T-helper 22 cell (primary cell): Measurements from ENCODE around the gene NDUFB4.

Experiments used
- DNase-seq: peaks from one replicate; pipeline ENCODE4 v3.0.0-alpha.2; 2020; ENCODE audit warnings: low read depth

NDUFB4 gene

DNA sequence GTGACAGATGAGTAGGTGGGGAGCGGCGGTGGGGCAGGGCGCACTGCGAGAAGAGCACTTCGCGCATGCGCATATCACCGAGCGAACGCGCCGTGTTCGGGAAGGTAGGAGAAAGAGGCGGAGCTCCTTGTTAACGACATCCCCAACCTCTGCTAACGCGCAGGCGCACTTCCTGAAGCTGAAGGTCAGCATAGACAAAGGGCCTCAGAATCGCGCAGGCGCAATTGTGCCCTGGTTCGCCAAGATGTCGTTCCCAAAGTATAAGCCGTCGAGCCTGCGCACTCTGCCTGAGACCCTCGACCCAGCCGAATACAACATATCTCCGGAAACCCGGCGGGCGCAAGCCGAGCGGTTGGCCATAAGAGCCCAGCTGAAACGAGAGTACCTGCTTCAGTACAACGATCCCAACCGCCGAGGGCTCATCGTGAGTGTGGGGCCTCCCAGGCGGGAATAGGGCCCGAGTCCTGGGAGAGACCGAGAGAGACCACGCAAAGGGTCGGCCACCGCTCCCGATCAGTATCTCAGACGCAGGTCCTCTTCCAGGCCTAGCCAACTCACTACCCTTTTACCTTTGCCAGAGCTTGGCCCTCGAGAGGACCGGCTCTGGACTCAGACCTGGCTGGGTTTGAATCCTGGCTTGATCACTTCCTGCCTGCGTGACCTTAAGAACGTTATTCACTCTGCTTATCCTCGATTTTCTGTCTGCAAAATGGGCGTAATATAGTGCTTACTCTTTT, at the start of gene NDUFB4:
TSS of gene NDUFB4 (plus strand) at position 221 of the 737 bp plus-strand sequence. CDS start at position 245, 24 bp downstream.
- DNase-seq = peak; percentile 96

DNA sequence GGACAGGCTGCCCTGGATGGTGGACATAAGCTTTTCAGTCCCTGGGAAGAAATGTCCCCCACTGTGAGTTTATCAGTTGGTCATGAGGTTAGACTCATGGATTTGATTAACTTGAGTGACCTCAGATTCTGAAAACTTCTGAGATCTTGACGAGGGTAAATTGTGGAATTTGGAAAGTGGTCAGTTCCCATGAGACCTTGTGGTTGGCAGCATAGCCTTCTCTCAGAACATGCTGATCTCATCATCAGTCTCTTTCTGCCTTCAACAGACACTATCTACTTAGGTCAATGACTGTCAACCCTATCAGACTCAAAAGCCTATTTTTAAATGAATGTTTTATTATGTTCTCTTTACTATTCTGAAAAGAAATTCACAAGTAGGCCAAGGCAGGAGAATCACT, 45.6 kb upstream of the NDUFB4 start:
- DNase-seq = no peak

DNA sequence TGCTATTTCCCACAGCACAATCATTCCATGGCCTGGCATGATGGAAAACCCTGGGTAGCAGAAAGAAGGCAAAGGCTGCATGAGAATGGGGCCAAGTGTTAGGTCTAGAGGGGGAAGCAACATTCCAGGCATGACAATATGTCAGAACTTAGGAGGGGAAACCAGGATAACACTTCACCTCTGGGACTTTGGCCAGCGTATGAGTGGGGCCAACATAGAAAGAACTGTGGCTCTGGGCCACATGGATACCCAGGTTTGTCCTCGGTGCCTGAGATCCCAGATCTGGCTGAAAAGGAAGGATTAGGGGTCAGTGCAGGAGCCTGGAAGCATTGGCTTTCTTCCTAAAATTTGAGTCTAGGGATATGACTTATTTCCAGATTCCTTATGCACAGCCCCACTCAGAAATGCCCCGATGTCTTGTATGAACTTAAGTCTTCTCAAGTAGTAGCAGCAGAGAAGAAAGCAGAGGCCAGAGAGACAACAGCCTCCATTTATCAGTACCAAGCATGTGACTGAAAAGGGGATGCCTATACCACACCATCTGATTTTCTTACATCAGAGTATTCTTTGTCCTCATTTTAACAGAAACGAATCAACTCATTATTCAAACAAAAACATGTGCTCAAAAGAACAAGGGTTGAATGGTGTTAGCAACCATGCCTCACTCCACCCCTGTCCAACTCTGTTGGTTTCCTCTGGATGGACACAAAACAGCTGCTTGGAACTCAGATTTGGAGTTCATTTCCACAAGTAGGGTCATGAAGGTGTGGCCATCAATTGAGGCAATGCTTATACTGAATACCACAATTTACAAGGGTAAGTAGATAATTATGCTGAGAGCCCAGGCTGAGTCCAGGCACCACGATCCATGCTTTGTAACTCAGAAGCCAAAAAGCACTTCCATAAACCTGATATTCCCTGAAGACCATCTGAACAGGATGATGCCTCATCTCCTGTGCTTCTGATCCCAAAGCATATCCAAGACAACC, 43.7 kb upstream of the NDUFB4 start:
- DNase-seq = no peak

DNA sequence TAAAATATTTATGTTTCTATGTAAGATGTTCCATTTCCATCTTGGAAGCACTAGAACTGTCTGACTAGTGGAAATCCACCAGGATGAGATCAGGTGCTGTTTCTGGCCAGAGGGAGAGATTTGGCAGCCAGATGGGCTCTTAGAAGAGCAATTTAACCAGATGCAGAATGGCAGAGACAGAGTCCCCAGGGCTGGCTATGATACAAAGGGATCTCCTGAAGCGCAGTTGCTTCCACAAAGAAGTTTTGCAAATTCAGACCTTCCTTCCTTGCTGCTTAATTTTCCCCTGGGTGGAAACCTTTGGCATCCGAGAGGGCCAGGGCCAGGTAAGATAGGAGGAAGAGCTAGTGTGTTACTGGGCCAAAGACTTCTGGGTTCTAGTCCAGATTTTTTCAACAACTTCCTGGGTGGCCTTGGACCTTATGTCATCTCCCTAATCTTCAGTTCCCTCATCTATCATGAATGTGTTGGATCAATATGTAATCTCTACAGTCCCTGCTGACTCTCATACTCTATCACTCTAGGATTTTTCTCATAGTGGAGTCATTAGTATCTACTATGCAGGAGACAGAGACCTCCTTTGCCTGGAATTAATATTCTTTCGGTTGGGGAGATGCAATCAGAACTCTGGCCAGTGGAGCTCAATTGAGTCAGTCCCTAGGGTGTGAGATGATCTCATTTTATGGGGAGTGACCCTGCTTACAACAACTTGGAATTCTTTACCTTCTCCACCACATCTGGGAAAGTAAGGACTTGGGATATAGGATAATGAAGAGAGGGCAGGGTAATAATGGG, 41.1 kb upstream of the NDUFB4 start:
- no peak for DNase-seq

DNA sequence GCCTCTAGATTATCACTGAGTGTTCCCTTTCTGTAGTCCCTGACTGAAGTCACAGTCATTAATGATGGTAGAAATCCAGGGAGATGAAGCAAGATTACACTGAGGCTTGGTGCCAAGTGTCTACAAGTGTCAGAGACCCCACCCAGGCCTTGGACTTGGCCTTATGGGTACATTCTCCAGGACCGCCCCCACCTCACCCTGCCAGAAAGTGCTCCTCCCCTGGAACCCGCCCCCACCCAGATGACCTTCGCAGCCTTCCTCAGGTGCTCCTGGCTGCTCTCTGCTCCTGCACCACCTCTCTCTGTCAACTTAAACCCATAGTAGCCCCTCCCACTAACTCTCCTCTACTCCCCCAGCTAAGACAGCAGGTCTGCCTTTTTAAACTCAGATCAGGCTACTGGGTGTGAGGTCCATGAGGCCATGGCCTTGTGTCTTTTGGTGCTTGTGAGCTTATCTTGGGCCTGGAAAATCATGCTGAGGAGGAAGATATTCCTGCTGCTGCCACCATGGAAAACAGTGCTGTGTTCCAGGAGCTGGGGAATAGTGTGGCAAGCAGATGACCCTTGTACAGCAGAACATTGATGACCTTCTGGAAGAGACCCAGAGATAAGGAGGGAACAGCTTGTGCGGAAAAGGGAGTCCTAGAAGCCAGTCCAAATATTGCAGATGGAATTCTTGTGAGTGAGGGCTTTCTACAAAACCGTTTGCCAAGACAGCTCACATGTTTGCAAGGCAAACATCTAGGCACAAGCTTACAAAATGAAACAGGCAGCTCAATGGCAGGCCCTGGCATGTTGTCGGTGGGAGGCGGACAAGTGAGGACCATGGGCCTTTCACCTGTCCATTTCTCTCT, 40.3 kb upstream of the NDUFB4 start:
- no peak for DNase-seq

DNA sequence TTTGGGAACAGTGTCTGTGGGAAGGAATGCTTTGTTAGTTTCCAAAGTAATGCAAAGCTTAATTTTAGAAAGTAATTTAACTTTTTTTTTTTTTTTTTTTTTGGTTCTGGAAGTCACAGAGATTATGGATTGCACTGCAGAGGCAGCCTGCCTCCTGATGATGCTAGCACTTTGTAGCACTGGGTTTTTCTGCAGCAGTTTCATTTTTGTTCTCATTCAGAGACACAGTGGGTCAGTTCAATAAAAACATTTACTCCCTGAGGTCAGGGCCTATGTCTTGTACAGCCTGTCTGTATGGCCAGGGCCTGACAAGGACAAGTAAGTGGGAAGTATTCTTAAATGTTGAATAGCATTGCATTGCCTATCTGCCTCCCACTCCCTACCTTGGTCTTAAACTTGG, 39.0 kb upstream of the NDUFB4 start:
- no peak for DNase-seq

DNA sequence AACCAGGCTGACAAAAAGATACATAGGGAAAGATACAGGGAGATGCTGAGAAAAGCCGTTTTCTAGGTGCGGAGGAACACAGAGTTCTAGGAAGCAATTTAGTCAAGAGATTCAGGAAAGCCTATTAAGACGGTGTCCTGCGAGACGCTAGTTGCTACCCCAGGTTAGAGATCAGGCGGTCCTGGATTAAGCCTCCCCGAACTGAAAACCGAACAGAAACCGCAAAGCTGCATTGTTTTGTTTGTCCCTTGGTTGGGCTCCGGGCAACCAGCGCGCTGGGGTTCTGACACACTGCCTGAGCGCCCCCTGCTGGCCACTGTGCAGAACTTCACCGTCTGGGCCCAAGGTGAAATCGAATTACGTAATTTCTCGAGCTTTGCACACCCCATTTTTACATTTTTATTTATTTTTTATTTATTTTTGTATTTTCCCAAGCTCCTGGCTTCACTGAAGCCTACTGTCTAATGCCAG, 37.3 kb upstream of the NDUFB4 start:
- DNase-seq = peak; percentile 71

DNA sequence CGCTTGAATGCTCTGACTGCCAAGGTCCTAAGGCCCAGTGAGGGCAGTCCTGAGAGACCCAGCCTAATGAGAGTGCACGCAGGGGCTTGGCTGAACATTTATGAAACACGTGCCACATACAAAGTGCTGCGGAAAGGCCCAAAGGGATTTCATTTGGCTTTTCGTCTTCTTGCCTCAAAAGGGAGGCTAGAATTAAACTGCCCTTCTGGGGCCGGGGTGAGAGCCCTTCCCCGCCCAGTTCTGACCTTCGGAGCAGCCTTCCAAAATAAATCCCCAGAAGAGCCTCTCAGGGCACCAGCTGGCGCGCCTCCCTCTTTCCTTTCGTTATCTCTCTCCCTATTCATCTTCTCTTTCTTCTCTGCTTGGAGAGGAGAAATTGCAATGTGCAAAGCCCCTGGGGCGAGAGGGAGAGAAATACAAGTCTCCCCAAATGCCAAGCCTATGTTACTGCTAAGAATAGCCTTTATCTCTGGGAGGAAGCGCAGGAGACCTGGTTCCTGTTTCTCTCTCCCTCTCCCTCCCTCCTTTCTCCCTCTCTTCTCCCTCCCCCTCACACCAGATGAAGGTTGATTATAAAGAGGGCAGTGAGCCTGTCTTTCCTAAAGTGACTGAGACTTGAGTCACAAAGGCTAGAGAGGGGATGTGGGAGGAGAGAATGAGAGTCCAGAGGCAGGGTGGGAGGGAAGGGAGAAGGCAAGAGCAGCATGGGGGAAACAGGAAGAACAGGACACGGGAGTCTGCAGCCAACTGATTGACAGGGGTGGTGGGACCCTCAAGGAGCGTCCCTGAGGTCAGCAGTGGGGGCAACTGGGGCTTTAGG, 36.7 kb upstream of the NDUFB4 start:
- DNase-seq = no peak

DNA sequence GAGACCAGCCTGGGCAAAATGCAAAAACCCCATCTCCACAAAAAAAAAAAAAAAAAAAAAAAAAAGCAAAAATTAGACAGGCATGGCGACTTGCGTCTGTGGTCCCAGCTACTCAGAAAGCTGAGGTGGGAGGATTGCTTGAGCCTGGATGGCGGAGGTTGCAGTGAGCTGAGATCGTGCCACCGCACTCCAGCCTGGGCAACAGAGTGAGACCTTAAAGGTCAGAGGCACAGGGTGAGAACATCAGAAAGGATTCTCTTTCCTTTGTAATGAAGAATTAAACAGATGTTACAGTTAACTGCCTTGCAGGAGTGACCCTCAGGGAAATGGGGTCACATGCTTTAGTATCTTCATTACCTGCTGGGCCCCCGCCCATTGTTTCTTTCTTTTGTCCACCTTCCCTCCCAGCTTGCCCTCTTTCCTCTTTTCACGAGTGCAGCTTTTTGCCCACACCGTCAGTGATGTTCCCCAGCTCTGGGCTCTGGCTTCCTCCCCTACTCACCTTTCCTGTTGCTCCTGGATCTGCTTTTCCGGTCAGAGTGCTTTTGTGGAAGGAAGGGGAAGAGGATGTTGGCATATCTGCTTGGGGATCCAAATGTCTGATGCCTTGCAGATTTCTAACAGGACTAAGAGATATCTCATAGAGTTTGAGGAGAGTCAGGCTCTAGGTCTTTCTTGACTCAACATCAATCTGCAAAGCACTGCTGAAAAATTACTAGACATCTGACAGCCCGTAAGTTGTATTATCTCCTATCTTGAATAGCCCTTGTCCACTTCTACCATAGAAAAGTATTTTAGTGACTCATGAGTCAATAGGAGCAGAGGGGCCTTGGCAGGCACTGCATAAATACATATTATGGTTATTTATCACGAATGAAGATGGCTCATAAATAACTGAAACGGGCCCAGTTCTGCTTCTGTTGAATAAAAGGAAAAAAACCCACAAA, 35.6 kb upstream of the NDUFB4 start:
- DNase-seq = no peak

DNA sequence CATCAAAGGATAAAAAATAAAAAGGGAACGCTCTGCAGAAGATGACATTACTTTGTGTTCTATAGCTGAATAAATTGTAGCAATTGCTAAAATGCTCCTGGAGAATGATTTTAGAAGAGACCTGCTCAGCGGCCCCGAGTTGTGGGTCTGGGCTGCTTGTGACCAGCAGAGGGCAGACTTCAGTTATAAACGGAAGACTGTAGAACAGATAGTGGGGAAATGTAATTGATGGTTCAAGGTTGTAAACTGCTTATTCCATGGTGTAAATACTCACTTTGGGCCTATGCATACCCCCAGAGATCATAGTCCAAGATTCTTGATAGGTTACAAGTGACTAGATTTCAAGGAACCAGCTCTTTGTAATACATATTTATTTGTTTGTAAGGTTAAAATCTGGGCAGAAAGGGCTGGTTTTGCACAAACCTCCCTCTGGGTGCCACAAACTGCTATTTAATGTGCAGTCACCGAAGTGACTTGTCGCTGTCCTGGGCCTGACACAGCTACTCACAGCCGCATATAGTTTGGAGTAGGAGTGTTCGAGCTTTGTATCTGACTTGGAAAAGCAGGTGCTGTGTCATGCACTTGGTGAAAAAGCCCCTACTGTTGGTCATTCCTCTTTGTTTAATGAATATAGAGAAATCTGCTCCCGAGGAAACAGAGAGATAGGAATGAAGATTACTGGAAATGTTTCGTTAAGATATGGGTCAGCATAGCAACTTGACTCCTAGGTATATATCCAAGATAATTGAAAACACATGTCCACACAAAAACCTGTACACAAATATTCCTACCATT, 34.7 kb upstream of the NDUFB4 start:
- peak; percentile 26 for DNase-seq

DNA sequence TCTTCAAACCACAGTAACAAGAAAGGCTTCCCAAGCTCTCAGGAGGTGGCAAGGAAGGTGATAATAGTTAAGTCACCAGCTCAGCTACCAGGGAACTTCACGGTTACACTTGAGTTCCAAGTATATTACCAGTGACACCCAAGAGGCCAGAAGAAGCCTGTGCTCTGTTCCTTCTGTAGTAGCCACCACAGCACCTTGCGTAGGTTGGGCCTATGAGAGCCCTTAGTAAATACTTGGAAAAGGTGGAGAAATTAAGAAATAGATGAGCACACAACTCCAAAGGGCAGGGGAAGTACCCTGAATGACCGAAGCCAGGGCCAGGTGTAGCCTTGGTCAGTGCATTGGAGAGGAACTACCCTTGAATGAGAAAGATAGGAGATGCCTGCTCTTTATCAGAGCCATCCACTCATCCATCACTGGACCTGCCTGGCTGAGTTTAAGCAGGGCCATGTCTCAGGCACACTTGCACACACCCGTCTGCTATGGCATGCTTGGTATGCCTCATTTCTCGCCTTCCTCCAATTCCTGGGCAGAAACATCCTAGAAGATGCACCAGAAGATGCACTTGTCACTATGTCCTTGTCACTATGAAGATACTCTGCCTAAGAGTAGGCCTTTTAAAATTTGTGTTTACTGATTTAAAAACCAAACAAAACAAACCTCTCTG, 32.6 kb upstream of the NDUFB4 start:
- no peak for DNase-seq

DNA sequence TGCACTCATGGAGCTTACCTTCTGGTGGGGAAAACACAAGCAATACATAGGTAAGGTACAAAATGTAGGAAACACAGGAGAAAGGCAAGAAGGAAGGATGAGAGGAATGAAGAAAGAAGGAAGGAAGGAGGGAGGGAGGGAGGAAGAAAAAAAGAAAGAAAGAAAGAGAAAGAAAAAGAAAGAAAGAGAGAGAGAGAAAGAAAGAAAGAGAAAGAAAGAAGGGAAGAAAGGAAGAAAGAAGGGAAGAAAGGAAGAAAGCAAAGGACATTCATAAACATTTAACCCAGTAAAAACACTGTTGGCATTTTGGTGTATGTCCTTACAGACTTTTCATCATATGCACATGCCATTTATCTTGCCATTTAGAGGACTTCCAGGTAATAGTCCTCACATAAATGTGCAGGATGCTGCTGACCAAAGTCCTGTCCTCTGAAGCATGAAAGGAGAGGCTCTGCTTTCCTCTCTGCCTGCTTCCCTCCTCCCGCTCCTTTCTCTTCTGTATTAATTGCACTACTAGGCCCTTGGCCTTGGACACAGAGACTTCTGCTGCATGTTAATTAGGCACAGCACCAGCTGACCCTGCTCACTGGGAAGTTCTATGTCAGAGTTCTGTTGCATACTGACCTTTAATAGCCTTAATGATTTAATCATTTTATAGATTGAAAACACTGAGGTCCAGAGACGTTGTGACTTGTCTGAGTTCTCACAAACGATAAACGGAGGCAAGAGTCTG, 29.7 kb upstream of the NDUFB4 start:
- DNase-seq = no peak

DNA sequence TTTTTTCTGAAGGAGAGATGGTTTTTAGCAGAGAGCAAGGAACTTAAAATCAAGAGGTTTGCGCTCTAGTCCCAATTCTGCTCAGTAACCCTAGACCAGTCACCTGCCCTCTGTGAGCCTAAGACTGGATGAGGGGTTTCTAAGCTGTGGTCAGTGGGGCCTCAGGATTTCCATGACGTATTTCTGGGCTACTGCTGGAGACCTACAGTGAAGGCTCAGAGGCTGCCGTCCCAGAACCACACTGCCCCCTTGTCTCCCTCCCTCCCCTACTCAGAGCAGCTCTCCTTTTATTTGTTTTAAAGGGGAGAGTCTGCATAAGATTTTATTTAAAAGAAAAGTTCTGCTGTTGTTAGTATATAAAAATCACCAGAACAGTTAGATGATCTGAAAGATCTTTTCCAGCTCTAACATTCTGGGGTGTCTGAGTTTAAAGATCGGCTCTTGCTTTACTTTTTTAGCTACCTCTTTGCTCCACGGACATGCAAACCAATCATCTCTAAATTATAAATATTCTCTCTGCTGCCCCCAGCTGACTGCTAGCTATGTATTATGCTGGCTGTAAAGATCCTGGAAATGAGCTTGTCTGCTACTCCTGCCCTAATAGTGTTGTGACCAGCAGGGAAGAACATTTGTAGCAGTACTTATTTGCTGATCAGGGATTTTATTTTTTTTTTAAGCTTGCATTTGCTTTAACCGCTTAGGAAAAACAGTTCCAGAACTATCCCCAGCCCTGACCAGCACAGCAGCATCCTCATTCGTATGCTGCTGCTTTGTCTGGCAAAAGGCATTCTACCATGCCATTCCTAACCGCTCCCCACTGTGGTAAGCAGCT, 28.6 kb upstream of the NDUFB4 start:
- DNase-seq = no peak

DNA sequence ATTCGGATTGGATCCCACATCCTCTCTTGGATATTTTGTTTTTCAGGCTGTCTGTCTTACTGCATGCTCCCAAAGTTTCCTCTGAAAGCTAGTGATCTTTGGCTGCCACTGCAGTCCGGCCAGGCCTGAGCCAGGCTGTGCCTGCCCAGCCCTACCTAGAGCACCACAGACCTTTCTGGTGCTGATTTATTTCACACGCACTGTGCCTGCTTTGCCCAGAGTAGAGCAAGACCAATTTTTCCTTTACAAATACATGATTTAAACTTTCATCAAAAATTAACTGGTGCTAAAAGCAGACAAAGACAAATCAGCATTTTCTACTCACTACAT, 28.0 kb upstream of the NDUFB4 start:
- no peak for DNase-seq

DNA sequence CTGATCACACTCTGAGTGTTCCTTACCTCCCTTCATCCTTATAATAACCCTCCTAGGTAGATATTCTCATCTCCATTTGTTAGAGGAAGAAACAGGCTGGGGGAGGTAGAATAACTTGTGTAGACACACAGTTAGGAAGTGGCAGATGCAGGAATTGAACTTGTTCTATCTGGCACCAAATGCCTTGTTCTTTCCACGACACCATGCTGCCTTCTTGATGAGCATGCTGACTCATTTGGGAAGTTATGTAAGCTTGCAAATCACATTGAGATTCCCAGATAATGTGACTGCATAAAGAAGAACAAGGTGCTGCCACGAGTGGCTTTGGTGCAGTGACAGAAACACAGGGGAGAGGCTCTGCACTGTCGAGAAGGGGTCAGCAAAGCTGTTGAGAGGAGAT, 27.5 kb upstream of the NDUFB4 start:
- DNase-seq = no peak
